Activated effector memory CD4-positive, alpha-beta T cell treated with Interleukin-2 at 50 U/mL for 16 hours (primary cell): ENCODE measurements around the gene CFL2.

Experiments used
- DNase-seq: peaks from one replicate; pipeline ENCODE4 v3.0.0-alpha.2; 2020

The CFL2 gene

GRCh38 chr14:34668111-34668510 is 46.3 kb downstream of the CFL2 start:
- DNase-seq: no peak

GRCh38 chr14:34667007-34667406 is 47.4 kb downstream of the CFL2 start:
- DNase-seq: no peak

GRCh38 chr14:34665785-34666435 is 48.5 kb downstream of the CFL2 start:
- no peak for DNase-seq

GRCh38 chr14:34662561-34663088 is 51.8 kb downstream of the CFL2 start:
- DNase-seq: no peak

- no peak for DNase-seq
Observed at GRCh38 chr14:34660796-34661195, 53.6 kb downstream of the CFL2 start.
